Amniotic stem cell (primary cell): Measurements from ENCODE around the gene ATP5PD.
"Not testable (repeated sequence)": the region's sequence is repeated elsewhere in the genome, so short reads cannot be mapped to it uniquely, and the experiment has no call there.

Experiments used
- DNase-seq: peaks from one replicate; lab custom pipeline; 2025; lab: John Stamatoyannopoulos, UW

The ATP5PD gene

GRCh38 chr17:75020331-75021110 is 26.2 kb downstream of the ATP5PD start:
- DNase-seq = no peak

GRCh38 chr17:75019710-75020109 is 27.1 kb downstream of the ATP5PD start:
- DNase-seq = no peak

GRCh38 chr17:75019146-75019545 is 27.6 kb downstream of the ATP5PD start:
- no peak for DNase-seq

GRCh38 chr17:75013092-75013559 is 33.6 kb downstream of the ATP5PD start:
- DNase-seq = no peak

DNA sequence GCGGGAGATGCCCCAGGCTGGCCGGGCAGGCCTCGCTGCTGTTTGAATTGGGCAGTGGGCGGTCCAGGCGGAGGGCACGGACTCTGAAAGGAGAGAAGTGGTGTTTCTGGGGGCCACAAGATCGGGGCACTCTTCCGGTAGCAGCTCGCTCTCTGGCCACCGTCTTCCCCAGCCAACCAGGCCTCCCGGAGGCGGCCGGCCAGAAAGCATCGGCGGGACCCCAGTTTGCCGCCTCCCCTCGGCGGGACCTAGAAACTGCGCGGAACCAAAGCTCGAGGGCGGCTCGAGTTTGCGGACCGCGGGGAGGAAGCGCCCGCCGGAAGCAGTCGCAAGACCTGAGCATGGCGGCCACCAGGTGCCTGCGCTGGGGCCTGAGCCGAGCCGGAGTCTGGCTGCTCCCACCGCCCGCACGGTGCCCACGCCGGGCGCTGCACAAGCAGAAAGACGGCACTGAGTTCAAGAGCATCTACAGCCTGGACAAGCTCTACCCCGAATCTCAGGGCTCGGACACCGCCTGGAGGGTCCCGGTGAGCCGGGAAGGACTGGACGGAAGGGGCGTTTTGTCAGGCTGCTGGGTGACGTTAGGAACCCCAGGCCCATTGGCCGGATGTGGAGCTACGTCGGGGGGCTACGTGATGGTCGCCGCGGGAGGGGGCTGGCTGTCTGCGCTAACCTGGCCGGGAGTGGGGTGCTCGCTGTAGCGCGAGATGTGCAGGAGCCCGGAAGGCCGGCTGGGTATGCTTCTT is 34.2 kb downstream of the ATP5PD start, which contains the start of gene MRPL58:
MRPL58 (plus strand) TSS at position 325 of the 746 bp plus-strand sequence; CDS start at position 342, 17 bp downstream.
- DNase-seq = peak; percentile 72

DNA sequence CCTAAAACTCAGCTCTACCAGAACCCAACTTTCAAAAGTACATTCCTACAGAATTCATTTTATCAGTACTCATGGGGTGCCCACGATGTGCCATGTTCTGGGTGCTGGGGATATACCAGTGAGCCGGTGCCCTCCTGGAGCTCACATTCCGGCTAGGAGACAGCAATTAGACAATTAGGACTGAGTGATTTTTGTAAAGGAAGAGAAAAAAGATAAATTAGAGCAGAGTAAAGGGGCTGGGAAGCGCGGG is 34.7 kb downstream of the ATP5PD start:
- no peak for DNase-seq

GRCh38 chr17:75011401-75012095 is 35.2 kb downstream of the ATP5PD start:
- no peak for DNase-seq

DNA sequence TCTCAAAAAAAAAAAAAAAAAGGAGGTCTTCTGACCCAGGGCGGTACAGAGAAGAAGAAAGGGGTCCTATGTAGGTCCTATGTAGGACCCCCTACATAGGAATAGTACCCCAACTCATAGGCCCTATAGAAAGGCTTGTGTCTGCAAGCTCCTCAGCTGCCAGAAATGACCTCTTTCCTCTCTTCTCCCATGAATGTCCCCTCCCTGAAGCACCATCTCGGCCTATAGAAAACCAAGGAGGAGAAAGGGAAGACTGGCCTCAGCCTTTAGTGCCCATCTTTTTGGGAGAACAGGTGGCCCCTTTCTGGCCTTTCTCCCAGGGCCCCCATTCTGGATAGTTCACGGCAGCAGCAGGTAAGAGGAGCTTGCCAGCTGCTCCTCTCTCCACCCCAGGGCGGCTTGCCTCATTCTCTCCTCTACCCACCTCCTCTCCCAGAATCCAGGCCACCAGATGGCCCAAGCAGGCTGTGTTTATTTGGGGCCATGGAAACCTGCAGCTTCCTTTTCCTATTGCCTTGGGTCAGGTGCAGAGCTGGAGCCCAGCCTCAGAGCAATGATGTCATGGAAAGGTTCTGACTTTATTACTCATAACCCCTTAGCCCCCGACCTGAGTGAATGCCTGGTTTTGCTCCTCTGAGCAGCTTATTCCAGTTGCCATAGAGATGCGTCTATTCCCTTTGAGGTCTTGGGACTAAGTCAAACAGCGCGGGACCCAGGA is 35.9 kb downstream of the ATP5PD start:
- no peak for DNase-seq

DNA sequence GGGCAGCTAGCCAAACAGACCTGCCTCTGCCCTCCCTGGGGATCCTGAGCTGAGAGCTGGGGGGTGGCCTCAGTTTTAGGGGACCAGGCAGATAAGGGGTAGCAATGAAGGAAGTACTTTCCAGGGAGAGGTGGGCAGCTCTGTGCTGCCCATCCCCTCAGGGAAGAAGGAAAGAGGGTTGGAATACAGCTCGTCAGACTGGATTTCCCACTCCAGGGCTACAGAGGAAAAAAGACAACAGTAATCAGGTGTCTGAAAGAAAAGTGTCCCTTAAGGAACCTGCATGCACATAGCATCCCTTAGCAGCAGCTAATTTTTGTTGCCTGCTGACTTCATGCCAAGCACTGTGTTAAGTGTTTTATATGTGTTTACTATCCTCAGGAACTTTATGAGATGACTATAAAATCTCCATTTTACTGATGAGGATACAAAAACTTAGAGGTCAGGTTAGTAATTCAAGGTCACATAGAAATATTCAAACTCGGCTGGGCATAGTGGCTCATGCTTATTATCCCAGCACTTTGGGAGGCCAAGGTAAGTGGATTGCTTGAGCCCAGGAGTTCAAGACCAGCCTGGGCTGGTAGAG is 37.5 kb downstream of the ATP5PD start:
- DNase-seq = no peak

- DNase-seq = no peak
These were observed 38.4 kb downstream of the ATP5PD start for GRCh38 chr17:75008373-75008772.

- DNase-seq = no peak
These were observed 40.1 kb downstream of the ATP5PD start for GRCh38 chr17:75006653-75007052.

DNA sequence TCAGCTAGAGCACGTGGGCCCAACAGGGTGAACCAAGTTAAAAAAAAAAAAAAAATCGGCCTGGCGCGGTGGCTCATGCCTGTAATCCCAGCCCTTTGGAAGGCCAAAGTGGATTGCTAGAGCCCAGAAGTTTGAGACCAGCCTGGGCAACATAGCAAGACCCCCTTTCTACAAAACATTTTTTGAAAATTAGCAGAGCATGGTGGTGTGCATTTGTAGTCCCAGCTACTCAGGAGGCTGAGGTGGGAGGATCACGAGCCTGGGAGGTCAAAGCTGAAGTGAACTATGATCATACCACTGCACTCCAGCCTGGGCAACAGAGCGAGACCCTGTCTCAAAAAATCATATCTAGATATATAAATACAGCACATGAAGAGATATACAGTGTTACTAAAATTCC is 40.7 kb downstream of the ATP5PD start:
- not testable (repeated sequence) for DNase-seq

GRCh38 chr17:75005291-75005690 is 41.5 kb downstream of the ATP5PD start:
- DNase-seq = no peak

- no peak for DNase-seq
These were observed 42.4 kb downstream of the ATP5PD start for GRCh38 chr17:75004371-75004770.

DNA sequence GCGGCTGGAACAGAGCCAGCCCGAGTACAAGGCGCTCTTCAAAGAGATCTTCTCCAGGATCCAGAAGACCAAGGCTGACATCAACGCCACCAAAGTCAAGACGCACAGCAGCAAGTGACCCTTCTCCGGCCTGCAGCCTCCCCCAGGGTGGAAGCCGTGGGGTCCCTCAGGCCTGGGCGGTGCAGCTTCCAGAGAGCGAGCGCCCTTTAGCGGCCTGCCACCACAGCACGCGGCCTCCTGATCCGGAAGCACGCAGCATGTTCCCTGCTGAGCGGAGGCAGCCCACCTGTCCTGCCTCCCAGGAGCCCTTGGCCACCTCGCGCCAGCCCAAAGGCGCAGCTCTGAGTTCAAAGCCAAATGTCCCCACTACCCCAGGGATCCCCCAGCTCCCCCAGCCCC is 42.8 kb downstream of the ATP5PD start:
- DNase-seq = no peak

DNA sequence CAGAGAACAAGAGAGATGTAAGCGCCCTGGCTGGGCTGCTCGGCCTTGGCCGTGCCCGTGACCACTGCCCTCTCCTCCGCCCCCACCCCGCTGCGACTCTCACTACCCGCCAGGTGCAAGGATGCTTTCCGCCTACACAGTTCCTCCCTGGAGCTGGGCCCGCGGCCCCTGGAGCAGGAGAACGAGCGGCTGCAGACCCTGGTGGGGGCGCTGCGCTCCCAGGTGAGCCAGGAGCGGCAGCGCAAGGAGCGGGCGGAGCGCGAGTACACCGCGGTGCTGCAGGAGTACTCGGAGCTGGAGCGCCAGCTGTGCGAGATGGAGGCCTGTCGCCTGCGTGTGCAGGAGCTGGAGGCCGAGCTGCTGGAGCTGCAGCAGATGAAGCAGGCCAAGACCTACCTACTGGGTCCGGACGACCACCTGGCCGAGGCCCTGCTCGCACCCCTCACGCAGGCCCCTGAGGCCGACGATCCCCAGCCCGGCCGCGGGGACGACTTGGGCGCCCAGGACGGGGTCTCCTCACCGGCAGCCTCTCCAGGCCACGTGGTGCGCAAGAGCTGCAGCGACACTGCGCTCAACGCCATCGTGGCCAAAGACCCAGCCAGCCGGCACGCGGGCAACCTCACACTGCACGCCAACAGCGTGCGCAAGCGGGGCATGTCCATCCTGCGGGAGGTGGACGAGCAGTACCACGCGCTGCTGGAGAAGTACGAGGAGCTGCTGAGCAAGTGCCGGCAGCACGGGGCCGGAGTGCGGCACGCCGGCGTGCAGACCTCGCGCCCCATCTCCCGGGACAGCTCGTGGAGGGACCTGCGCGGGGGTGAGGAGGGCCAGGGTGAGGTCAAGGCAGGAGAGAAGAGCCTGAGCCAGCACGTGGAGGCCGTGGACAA is 43.5 kb downstream of the ATP5PD start:
- no peak for DNase-seq

DNA sequence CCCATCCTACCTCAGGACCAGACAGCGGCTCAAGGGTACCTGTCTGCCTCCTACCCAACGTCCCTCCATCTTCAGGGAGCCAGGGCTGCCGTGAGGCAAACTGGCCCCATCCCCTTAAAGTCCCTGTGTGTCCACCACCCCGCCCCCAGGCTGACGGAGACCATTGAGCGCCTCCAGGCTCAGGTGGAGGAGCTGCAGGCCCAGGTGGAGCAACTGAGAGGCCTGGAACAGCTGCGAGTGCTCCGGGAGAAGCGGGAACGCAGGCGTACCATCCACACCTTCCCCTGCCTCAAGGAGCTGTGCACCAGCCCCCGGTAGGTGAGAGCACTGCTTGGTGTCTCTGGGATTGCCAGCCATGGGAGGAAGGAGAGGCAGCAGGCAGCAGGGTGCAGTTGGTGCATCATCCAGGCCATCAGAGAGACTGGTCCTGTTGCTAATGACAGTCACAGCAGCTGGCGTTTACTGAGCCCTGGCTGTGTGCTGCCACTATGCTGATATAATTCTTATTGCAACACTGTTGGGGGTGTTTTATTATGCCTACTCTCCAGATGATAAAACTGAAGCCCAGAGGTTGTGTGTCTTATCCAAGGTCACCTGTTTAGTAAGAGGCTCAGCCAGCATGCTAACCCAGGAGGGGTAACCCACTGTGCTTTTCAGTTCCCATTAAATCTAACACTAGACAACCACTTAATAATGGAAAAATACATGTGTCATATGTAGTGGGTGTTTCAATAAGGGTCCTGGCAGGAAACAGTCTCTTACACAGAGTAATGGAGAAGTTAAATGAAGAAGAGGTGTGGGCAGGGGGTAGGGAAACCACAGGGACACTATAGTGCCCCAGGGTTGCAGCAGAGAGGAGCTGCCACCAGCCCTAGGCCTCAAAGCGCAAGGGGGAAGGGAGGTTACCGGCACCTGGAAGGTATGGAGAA is 44.6 kb downstream of the ATP5PD start:
- no peak for DNase-seq

GRCh38 chr17:74999523-74999922 is 47.2 kb downstream of the ATP5PD start:
- DNase-seq = no peak

- no peak for DNase-seq
These were observed 48.0 kb downstream of the ATP5PD start for GRCh38 chr17:74998783-74999182.

GRCh38 chr17:74995847-74996246 is 50.9 kb downstream of the ATP5PD start:
- DNase-seq = no peak
